Omental fat pad (tissue), 4 donors: ENCODE measurements around the gene ROM1. TPM values are rescaled to one million over a fixed set of nuclear protein-coding genes. Genes with fewer than 3 reads are reported as not detected.
"Not testable (repeated sequence)": the region's sequence is repeated elsewhere in the genome, so short reads cannot be mapped to it uniquely, and the experiment has no call there.

Source experiments
- ATAC-seq: fragments of 150-250 bp; one replicate; pipeline ENCODE4 v1.9.1; 2016; ENCODE audit warnings: mild to moderate bottlenecking, moderate library complexity; ENCODE audit not compliant: low FRiP score
- DNase-seq: peaks from one replicate; pipeline ENCODE4 v3.0.0-alpha.2; 2019; ENCODE audit warnings: low spot score
- total RNA-seq, 4 donors: library from RNA; depleted of rRNA; stranded (reverse); fragments of >200 nt; gene quantifications; one replicate each; pipeline ENCODE4 v1.1.0, GENCODE V29; 2016
- TF ChIP-seq, protein P1 (sequence below), 3 donors: fragments of 450-650 bp; IDR thresholded peaks; one replicate each; pipeline ENCODE4 v1.5.1; 2016 to 2017; ENCODE audit warnings: antibody characterized with exemption in 3 of 3, mild to moderate bottlenecking in 3 of 3, moderate library complexity in 2 of 3

ROM1 gene, protein sequence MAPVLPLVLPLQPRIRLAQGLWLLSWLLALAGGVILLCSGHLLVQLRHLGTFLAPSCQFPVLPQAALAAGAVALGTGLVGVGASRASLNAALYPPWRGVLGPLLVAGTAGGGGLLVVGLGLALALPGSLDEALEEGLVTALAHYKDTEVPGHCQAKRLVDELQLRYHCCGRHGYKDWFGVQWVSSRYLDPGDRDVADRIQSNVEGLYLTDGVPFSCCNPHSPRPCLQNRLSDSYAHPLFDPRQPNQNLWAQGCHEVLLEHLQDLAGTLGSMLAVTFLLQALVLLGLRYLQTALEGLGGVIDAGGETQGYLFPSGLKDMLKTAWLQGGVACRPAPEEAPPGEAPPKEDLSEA
- total RNA-seq: 10 to 100 TPM in 3 of 4 donors, 1 to 10 TPM in 1; 7.9 to 12.7 (median 11.4) TPM

GRCh38 chr11:62612366-62613290, at the start of gene ROM1, which contains the start of gene EML3:
Gene ROM1, plus strand, starts transcription at chr11:62613257. Its CDS starts 25 bp downstream, at chr11:62613282.
Gene EML3, minus strand, starts transcription at chr11:62612775. Its CDS starts 318 bp downstream, at chr11:62612457.
- DNase-seq (peak; percentile 90), ATAC-seq (peak; percentile 88)
- TF ChIP-seq, protein P1, sequence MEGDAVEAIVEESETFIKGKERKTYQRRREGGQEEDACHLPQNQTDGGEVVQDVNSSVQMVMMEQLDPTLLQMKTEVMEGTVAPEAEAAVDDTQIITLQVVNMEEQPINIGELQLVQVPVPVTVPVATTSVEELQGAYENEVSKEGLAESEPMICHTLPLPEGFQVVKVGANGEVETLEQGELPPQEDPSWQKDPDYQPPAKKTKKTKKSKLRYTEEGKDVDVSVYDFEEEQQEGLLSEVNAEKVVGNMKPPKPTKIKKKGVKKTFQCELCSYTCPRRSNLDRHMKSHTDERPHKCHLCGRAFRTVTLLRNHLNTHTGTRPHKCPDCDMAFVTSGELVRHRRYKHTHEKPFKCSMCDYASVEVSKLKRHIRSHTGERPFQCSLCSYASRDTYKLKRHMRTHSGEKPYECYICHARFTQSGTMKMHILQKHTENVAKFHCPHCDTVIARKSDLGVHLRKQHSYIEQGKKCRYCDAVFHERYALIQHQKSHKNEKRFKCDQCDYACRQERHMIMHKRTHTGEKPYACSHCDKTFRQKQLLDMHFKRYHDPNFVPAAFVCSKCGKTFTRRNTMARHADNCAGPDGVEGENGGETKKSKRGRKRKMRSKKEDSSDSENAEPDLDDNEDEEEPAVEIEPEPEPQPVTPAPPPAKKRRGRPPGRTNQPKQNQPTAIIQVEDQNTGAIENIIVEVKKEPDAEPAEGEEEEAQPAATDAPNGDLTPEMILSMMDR (IDR thresholded peaks at IDR 0.05): peak in 2 of 3 donors; percentile 13 to 97

- TF ChIP-seq, protein P1 (IDR thresholded peaks at IDR 0.05): no peak
- no peak for DNase-seq
- ATAC-seq: no peak
Observed at GRCh38 chr11:62565100-62565802, 47.8 kb upstream of the ROM1 start.

DNA sequence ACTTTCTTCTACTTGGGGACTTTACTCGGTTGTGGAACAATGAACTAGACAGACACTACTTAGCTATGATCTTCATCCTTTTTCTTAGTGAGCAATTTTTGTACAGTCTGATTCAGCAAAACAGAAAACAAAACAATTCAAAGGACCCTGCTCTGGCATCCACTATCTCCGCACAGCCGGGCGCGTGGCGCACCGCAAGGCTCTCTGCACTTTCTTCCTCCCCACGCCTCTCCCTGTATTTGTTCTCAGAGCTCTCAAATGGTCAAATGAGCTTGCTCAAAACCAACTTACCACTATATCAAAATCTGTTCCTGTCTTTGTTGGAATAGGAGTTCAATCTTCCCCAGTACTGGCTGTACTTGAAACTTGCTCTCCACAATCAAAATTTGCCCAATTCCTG, 46.8 kb upstream of the ROM1 start:
- TF ChIP-seq, protein P1 (IDR thresholded peaks at IDR 0.05): no peak
- ATAC-seq: no peak
- no peak for DNase-seq

DNA sequence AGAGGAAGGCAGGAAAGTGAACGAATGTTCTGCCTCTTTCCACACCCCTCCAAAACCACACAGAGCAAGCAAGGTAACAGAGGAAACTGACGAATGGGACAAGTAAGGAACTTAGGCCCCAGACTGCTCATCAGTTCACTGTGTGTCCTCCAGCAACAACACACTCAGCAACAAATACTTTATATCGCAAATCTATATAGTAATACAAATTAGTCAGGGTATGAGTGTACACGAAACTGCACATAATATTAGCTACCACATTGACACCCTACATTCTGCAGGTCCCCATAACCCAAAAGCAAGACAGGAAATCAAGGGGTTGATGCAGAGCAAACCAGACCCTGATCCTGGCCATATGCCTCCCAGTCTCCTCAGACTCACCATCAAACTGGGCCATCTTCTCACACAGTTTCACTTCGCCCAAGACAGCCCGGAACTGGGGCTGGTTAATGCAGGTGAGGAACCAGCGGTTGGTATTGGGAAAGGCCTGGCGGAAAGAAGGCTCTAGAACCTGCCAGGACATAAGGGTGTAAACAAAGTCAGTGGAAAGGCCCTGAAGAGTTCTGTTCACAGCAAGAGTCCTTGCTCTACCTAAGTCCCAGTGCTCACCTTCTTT, 45.9 kb upstream of the ROM1 start:
- TF ChIP-seq, protein P1 (IDR thresholded peaks at IDR 0.05): no peak
- DNase-seq (no peak), ATAC-seq (no peak)

DNA sequence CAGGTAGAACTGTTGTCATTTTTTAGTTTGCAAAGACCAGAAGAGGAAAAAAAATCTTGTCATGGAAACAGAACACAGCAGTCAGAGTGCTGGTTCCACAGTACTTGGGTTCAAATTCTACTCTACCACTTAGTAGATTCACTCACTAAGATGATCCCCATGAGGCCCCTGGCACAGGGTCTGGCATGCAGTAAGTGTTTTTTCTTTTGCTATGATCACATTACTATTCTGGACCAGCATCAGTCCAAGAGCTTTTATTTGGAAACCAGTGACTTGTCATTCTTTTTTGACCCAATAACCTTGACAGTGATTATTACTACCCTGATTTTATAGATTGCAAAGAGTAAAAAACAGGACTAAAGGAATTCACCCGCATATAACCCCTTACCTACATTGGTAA, 43.4 kb upstream of the ROM1 start:
- ATAC-seq: no peak

DNA sequence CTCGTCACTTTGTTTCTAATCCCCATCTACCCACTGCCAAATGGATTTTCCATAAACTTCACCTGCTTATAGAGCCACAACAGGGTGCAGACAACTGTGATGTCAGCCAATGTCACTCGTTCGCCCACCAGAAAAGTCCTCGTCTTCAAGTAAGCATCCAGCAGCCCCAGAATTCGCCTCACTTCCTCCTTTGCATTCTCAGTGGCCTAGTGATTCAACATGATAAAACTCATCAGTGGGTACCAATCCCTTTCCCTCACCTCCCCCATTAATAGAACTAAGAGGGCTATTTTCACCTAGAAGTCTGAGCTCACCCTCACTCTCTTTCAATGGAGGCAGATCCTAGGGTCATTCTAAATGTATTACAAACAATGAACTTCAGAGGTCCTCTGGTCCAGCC, 42.2 kb upstream of the ROM1 start:
- DNase-seq, ATAC-seq: not testable (repeated sequence)

More for the DNA sequence above, 43.4 kb upstream of the ROM1 start:
- TF ChIP-seq, protein P1 (IDR thresholded peaks at IDR 0.05): no peak
- no peak for DNase-seq

DNA sequence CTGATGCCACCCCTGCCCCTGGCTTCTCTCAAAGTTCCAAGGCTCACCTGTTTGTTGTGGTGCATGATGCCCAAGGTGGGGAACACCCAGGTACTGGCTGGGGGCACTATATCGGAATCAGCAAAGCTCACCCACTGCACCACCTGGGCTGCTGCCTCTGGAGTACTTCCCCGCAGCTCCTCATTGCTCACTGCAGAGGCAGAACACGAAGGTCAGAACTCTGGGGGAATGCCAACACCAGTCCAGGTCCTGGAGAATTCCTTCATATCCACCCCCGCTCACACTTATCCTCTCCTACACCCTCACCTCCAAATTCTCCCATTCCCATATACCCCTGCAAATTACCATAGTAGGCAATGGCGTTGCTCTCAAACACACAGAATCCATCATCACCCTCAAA, 41.6 kb upstream of the ROM1 start:
- ATAC-seq, DNase-seq: not testable (repeated sequence)
